IPS-NIHi11 (cell line): ENCODE measurements around the gene DTNB.

Experiments
- DNase-seq: peaks from one replicate; pipeline ENCODE4 v3.0.0; 2012; ENCODE audit warnings: mixed read lengths, low spot score

DTNB gene

DNA sequence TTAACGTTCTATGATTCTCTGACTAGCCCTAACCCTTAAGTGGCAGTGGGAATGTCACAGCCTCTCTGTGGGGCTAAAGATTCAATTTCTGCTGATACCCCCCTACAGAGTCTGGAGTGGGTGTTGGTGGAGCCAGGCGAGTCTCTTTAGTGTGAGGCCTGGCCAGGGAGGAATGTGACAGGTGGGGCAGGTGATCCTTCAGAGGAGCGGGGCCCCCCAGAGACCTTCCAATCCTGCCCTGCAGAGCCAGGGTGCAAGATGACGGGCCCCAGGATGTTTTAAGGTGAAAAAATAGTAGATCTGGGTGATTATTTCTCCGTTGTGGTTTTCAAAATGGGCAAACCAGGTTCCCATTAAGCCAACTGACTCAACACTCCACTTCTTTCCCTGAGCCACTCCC lies 303.5 kb downstream of the DTNB start:
- no peak for DNase-seq

DNA sequence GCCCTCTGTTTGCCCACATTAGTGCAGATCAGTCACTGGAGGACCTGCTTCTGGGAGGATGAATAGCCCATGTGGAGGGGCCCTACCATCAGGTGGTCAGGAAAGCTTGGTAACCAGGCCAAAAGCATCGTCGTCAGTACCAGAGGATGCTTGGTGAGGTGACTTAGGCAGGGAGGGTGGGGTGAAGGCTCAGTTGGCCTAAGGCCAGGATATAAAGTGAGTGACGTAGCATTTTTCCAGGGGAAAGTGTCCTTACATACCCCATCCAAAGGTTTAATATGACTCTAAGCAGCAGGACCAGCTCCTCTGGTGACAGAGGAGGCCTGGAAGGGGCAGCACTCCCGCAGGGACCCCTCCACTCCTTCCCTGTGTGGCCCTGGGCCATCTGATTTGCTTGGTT lies 303.9 kb downstream of the DTNB start:
- DNase-seq, result no peak

DNA sequence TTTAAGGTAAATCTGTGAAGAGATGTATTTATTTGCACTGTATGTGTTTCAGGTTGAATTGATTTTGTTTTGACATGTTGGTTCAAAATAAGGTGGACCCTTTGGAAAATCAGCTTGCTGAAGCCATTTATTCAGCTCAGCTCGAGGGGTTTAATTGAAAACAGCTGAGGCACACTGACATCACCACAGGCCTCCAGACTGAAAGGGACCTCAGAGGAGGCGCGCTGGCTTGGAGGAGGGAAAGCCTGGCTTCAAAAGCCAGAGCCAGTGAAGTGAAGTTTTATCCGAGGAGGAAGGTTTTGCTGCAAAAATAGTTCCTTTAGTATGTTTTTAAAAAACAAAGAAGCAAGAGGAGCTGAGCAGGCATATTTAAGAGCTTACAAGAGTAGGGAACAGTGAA lies 304.7 kb downstream of the DTNB start:
- no peak for DNase-seq

DNA sequence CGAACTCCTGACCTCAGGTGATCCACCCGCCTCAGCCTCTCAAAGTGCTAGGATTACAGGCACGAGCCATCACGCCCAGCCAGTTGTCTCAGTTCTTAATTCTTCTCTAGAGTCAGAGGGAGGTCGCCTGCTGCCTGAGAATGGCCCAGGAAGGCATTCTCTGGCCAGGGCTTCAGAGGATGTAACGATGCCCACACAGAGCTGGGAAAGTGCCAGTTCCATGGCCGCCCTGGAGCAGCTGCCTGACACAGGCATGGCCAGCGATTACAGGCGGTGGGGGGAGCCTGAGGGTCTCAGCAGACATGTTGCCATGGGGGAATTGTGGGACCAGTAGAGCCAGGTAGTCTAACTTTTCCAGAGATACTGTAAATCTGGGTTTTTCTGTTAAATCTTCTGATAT lies 306.1 kb downstream of the DTNB start:
- no peak for DNase-seq

DNA sequence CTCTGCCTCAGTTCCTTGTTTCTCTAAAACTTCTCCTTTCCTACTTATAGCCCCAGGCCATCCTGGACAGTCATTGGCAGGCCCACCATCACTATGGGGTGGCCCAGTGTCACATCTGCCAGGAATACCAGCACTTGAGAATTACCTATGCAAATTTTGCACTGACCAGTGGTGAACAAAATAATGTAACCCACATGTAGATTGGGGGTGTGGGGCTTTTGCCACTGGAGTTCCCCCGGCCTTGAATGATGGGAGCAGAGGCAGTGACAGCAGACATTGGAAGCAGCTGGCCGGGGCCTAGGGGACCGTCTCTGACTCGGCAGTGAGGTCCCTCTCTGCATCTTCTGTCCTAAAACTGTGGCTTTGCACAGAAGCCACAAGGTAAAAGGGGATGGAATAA lies 306.7 kb downstream of the DTNB start:
- DNase-seq, result no peak

DNA sequence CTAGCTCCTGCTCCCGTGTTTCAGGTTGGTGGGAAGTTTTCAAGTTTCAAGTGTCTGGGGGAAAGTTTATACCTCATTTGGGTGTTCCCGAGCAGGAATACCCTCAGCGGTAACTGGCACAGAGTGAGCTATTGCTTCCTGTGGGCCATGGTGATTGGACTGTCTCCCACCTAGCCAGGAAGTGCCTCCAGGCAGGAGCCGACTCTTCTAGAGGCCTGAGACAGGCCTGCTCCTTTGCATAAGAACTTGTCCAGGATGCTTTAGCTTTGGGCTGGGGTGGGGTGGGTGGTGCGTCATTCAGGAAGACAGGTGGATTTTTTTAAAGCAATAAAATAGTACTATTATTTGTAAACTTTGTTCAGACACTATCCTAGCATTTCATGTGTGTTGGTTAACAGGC lies 308.1 kb downstream of the DTNB start:
- DNase-seq, result no peak

DNA sequence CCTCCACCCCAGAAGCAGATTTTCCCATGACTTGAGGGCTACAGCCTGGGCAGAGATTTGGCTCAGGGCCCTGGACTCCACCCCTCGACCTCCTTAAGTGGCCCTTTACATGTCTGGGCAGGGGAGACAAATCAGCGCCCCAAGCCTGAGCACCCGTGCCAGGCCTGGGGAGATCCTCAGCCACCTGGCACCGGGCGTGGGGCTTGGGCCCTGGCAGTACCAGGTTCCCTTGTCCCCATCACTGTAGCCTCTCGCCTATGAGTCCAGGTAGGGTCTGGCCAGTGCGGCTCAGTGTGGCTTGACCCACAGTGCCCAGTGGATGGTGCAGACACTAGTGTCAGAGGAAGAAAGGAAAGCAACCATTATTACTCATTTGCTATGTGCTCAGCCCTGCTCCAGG lies 309.6 kb downstream of the DTNB start:
- DNase-seq, result no peak

DNA sequence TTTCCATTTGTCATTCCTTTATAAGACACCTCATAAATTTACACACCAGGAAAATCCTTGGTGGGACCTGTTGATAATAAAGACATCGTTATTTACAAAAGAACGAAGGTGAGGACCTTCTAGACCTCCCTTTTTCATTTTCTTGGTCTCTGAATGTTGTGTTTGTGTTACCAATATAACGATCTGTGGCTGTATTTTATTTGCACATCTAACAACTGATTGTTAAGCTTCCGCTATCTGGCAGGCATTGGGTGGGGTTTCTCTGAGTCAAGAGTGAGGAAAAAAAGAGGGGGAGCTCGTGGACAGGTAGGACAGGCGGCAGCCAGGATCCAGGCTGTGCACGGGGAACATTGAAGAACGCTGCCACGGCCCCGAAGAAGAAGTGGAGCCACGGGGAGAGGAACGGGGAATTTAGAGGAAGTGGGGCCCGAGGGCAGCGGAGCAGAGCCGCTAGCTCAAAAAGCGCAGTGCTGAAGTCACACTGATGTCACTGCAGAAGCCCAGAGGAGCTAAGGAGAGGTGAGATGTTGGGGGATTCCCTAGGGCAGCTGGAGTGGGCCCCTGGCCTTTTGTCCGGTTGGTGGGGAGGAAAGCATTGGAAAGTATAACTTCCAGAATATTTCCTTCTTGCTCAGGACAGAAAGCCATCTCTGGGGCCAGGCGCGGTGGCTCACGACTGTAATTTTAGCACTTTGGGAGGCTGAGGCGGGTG lies 310.8 kb downstream of the DTNB start:
- DNase-seq, result no peak

DNA sequence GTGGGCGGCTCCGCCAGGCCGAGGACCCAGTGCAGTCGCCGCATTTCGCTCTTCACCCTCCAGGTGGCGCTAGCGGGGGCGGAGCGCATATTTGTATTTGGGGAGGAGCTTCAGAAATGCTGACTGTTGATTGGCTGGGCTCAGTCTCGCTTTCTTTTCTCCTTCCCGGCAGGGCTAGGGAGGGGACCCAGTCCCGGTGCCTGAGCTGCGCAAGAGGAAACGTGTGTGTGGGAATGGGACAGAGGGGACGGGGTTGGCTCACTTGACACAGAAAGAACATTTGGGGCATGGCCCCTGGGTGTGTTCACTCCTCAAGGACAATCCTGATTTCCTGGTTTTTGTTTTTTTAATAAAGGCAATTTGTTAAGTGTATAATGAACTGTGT lies 311.3 kb downstream of the DTNB start:
- DNase-seq, result peak; percentile 95

DNA sequence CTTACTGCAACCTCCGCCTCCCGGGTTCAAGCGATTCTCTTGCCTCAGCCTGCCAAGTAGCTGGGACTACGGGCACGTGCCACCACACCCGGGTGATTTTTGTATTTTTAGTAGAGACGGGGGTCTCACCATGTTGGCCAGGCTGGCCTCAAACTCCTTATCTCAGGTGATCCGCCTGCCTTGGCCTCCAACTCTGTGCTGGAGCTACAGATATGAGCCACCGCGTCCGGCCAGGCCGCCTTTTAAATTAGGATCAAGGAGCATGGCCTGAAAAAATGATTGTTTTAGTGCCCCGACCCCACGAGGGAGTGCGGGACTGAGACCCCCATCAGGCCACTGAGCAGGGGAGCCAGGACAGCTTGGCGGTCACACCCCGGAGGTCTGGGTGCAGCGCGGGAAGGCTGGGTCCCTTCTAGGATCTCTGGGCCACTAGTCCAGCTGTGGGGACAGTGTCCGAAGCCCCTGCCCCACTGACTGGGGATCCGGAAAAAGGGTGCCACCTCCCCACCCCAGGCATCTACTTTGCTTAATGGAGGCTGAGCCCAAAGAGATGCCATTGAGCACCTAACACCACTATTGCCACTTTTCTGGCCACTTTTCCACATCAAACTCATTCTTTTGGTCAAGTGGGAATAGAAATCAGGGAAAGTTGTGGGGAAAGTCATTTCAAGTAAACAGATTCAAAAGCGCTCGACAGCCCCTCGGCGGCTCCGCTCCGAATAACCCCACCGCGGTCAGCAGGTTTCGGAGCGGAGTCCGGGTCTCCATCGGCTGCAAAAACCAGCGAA lies 311.9 kb downstream of the DTNB start:
- DNase-seq, result no peak

DNA sequence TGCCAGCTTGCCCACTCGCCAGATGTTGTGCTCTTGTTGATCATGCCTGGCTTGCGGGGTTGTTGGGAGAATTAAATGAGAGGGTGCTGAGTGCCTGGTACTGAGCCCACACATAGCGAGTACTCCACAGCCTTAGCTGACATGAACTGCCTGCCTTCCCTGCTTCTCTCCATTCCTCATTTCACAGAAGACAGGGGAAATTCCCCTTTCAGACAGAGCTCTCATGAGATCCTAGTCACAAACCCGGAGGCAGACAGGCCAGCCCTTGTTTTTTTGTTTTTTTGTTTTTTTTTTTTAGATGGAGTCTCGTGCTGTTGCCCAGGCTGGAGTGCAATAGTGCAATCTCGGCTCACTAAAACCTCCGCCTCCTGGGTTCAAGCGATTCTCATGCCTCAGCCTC lies 314.5 kb downstream of the DTNB start:
- DNase-seq, result no peak

DNA sequence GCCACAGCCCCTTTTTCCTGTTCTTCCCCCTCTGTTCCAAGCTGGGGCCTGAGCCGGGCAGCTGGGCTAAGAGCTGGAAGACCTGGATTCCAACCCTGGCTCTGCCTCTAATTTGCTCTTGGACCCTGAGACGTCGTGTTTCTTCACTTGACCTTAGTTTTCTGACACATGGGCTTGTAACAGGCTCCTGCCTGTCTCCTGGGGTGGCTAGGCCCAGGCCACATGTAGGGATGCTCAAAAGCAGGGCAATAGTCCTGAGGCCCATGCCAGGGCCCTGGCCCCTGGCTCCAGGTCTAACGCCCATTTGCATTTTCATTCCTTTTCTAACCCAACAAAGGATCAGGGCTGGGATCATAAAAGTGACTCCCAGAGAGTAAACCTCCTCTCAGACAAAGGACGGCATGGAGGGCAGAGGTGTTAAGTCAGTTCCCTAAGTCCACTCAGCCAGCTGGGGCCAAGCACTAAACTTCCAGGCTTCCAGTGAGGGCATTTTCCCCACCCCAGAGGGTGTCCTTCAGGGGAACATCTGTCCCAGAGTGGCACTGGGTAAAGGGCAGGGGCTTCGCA lies 315.0 kb downstream of the DTNB start:
- no peak for DNase-seq

DNA sequence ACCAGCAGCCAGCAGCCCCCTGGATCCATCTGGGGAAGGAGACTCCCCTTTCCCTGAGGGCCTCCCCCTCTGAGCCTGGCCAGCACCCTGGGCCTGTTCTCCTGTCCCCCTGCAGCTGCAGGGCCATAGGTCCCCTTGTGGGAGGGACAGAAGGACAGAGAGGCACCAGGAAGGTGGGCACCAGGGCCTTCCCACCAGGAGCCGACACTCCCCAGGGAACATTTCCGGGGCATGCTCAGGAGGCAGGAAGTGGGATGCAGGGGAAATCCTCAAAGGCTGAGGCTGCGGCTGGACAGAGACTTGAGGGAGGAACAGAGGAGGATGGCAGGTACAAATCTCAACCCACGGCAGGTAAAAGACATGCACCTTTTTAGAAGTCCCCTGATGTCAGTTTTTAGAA lies 317.3 kb downstream of the DTNB start:
- no peak for DNase-seq

DNA sequence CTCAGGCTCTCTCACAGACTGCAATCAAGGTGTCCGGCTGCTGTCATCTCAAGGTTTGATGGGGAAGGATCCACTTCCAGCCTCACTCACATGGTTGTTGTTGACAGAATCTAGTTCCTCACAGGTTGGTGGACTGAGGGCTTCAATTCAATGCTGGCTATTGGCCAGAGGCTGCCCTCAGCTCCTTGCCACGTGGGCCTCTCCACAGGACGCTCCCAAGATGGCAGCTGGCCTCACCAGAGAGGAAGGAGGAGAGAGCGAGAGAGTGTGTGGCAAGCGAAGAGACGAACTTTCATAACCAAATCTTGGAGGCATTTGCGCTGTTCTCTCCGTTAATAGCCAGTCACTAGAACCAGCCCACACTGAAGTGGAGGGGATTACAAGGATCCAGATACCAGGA lies 318.1 kb downstream of the DTNB start:
- no peak for DNase-seq

DNA sequence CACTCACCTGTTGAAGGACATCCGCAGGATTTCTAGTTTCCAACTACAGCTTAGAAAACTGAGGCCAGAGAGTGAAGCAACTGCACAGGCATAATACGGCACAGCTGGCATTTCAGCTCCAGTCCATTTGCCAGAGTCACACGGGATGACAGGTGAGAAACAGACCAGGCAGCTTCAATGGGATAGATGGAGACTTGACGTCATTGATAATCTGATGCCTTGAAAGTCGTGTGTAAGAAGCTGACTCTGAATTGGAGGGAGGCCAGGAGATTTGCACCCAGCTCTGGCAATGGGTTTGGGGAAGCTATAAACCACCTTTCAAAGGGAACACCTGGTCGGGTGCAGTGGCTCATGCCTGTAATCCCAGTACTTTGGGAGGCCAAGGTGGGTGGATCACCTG lies 319.3 kb downstream of the DTNB start:
- no peak for DNase-seq

DNA sequence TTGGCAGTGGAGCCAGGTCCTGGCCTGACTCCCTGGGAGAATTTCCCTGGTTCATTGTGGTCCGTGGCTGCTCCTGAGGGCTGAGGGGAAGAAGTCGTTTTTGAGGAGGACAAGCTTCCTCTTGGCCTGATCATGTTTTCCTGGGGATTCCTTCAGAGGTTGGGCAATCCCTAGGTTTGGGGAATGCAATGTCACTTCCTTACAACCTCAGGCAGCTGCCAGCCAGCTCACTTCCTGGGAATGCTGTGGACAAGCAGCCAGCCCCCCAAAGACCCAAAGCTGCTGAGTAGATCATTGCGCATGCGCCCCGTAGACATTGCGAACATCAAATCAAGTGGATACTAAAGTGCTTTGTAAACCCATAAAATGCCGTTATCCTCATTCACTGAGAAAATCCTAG lies 324.0 kb downstream of the DTNB start:
- DNase-seq, result no peak

DNA sequence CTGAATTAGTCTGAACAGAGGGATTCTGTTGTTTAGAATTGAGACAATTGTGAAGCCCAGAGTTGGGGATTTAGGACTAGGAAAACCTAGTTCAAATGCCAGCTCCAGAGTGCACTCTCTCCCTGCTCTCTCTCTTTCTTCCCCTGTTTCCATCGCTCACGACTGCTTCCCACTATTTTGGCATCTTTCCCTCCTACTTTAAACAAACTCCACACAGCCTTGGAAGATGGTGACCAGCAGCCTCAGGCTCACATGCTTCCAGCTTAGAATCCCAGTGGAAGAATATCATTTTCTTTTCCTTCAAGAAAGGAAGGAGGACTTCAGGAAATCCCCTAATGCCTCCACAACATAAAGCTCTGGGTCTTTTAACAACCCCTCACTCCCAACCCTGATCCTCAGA lies 325.5 kb downstream of the DTNB start:
- no peak for DNase-seq

DNA sequence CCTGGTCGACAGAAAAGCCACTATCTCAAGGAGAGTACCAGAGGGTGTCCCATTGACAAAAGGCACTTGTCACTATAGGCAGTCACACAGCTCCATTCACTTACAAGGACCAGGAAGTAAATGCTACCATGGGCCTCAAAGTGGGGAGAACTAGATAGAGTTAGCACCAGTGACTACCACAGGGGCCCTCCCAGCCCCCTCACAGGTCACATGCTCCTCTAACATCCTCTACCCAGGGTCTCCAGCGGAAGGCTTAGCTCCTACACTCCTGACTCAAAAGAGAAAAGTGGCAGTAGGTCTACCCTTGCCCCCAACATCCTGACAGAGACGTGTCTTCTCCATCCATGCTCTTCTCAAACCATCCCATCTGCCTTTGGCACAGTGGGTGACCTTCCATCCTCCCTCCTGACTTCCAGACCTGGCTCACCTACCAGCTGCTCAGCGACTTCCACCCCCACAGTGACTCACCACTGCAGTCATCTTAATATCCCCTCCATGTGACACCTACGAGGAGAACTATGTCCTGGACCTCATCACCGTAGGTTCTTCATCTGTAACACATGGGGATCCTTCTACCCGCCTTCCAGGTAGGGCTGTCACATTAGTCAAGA lies 326.1 kb downstream of the DTNB start:
- DNase-seq, result no peak

DNA sequence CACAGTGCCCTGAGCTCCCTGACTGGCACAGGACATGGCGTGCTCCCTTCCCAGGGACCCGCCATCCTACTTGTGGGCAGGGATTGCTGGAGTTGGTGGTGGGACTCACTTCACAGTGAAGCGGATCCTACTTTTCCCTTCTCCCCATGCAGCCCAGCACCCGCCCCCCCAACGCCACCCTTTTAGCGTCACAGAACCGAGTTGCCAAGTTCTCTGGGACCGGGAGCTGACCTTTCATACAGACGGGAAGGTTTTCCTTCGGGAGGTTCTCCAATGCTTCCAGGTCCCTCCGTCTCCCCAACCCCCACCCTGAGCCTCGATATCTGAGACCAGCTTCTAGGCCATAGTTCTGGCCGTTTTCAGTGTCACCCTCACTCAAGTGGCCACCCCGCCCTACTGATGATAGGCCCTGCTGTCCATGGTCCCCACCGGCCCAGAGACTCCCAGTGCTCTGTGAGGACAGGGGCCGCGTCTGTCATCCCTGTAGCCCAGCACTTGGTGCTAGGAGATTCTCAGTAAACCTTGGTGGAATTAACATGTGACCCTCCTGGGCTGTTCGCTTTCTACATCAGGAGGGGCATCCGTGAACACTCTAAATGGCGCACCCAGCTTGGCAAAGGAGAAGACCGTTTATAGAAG lies 330.1 kb downstream of the DTNB start:
- no peak for DNase-seq

DNA sequence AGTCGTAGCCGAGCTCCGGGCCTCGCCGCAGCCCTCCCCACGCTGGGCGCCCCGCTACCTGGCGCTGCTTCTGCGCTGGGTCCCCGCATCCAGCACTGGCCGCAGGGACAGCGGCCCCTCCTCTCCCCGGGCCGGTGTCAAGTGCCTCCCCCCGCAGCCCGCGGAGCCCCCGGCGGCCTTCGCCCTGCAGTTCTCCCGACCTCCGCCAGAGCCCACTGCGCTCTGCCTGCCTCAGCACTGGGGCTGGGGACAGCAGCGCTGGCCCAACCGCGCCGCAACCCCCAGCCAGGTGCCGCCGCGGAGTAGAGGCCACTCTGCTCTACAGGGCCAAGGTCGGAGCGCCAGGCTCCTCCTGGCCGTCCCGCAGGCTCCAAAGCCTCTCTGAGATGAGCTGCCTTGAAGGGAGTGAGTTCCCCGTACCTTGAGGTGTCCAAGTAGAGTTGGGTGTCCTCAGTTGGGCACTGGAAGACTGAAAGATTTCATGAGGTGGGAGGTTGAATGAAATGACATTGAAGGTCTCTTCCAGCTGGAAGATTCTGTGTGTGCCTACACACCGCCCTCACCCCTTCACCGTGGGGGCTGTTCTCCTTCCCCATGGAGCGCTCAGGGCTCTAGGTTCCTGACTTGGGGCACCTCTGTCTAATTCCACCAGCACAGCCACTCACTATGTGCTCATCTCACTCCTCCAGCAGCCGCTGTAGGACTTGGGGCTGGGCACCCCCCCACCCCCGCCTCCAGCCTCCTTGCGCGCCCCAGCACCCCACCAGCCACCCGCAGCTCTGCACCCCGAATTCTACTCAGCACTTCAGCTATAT lies 330.8 kb downstream of the DTNB start:
- peak; percentile 98 for DNase-seq

DNA sequence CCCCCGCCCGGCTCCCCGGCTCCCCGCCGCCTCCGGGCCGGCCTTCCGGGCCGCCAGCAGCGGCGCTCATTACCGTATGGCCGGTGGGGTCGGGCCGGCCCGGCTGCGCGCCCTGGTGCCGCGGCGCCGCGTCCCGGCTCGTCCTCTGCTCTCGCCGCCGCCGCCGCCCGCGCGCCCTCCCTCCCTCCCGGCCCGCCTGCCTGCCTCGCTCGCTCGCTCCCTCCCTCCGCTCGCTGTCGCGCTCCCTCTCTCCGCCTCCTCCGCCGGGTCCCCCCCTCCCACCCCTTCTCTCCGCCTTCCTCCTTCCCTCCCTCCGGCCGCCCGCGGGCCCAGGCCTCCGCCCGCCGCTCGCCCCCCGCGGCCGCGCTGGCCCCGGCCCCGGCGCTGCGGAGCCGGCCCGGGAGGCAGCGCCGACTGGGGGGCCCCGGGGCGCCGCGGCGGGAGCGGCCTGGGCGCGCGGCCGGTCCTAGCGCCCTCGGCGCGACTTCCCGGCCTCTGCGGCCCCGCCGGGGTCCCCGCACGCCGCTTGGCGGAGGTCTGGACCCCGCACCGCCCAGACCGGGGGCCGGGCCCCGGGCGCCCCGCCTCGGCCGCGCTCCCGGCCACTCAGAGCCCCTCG lies 331.5 kb downstream of the DTNB start, which contains the start of gene DNMT3A:
Gene DNMT3A, minus strand, starts transcription at position 173 of the 619 bp plus-strand sequence. CDS start 27,941 bp downstream, outside the sequence.
- peak; percentile 82 for DNase-seq
